DMS 273 treated with DMSO at 0.1 percent for 48 hours (cell line): ENCODE data around the gene ELF4.

ENCODE experiments used
- DNase-seq: peaks from one replicate; lab custom pipeline; 2025; lab: John Stamatoyannopoulos, UW

Gene ELF4

GRCh38 chrX:130083656-130084382 lies 26.5 kb downstream of the ELF4 start:
- no peak for DNase-seq

GRCh38 chrX:130083107-130083490 lies 27.2 kb downstream of the ELF4 start:
- DNase-seq = no peak

- no peak for DNase-seq
Measured at GRCh38 chrX:130082244-130083106, 27.8 kb downstream of the ELF4 start.

- no peak for DNase-seq
Measured at GRCh38 chrX:130081421-130082045, 28.8 kb downstream of the ELF4 start.

GRCh38 chrX:130080791-130081367 lies 29.4 kb downstream of the ELF4 start:
- DNase-seq = no peak

GRCh38 chrX:130079824-130080406 lies 30.4 kb downstream of the ELF4 start:
- no peak for DNase-seq

GRCh38 chrX:130075777-130076176 lies 34.5 kb downstream of the ELF4 start:
- no peak for DNase-seq

GRCh38 chrX:130072345-130072740 lies 38.0 kb downstream of the ELF4 start:
- no peak for DNase-seq

- DNase-seq = no peak
Measured at GRCh38 chrX:130071611-130072344, 38.5 kb downstream of the ELF4 start.

- no peak for DNase-seq
Measured at GRCh38 chrX:130066975-130067615, 43.2 kb downstream of the ELF4 start.

- DNase-seq = peak; percentile 39
Measured at GRCh38 chrX:130060122-130061069, 49.9 kb downstream of the ELF4 start.

GRCh38 chrX:130058652-130059051 lies 51.6 kb downstream of the ELF4 start:
- DNase-seq = no peak

- DNase-seq = no peak
Measured at GRCh38 chrX:130057209-130057608, 53.1 kb downstream of the ELF4 start.

- no peak for DNase-seq
Measured at GRCh38 chrX:130055899-130056298, 54.4 kb downstream of the ELF4 start.

GRCh38 chrX:130055103-130055502 lies 55.2 kb downstream of the ELF4 start:
- DNase-seq = no peak

- DNase-seq = no peak
Measured at GRCh38 chrX:130053236-130053635, 57.1 kb downstream of the ELF4 start.

- DNase-seq = no peak
Measured at GRCh38 chrX:130051176-130051845, 59.0 kb downstream of the ELF4 start.

GRCh38 chrX:130049821-130050220 lies 60.5 kb downstream of the ELF4 start:
- no peak for DNase-seq

- no peak for DNase-seq
Measured at GRCh38 chrX:130048686-130049222, 61.5 kb downstream of the ELF4 start.
